Umbilical cord (tissue), 2 donors: Measurements from ENCODE around the gene CABP2. TPM values are rescaled to one million over a fixed set of nuclear protein-coding genes. Genes with fewer than 3 reads are reported as not detected.
"Not testable (repeated sequence)": the region's sequence is repeated elsewhere in the genome, so short reads cannot be mapped to it uniquely, and the experiment has no call there.

Experiments used
- DNase-seq: peaks from one replicate; pipeline ENCODE4 v3.0.0-alpha.2; 2015; ENCODE audit warnings: low spot score
- total RNA-seq: library from RNA; depleted of rRNA; stranded (reverse); fragments of >200 nt; gene quantifications from one replicate; pipeline ENCODE4 v1.2.3, GENCODE V29; 2014; ENCODE audit warnings: low replicate concordance; ENCODE audit not compliant: insufficient read depth

Gene CABP2
- total RNA-seq, 1 donor from 2014 or later = not detected

- DNase-seq = not testable (repeated sequence)
These were observed 45.7 kb downstream of the CABP2 start for GRCh38 chr11:67477344-67478050.

GRCh38 chr11:67476692-67477091, 46.6 kb downstream of the CABP2 start:
- not testable (repeated sequence) for DNase-seq

- DNase-seq = no peak
These were observed 50.4 kb downstream of the CABP2 start for GRCh38 chr11:67472882-67473281.

DNA sequence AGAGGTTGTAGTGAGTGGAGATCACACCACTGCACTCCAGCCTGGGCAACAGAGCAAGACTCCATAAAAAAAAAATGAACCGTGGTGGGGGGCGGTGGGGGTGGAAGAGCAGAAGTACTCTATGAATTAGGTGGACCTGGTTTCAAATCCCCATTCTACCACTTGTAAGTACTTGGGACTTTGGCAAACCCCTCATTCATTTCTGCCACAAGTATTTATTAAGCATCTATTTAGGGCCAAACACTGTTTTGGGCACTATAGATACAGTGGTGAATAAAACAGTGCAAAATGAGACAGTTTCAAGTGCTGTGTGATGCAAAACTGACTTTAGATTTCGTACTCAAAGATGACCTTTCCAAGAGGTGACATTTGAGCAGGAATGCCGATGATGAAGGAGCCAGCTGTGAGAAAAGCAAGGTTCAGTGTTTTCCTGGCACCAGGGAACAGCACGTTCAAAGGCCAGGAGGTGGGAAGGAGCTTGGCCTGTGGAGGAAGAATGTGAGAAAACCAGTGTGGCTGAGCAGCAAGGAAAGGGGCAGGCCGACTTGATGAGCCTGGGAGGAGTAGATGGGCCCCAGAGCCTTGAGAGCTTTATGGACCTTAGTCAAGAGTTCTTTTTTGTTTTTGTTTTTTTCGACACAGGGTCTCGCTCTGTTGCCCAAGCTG, 52.8 kb downstream of the CABP2 start:
- DNase-seq = no peak

DNA sequence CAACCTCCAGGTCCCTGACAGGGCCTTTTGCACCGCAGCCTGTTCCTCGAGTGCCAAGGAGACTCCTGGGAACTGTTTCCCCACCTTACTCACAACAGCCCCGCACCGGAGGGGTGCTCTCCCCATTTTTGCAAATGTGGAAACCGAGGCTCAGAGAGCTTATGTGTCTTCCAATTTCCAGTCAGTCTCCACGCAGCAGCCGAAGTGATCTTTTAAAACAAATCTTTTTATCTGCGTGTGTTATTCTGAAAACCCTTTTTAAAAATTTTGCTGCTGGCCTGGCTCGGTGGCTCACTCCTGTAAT, 53.8 kb downstream of the CABP2 start:
- no peak for DNase-seq

Other genes with a start within 250 kb of the CABP2 start
- 31.1 TPM for gene ANKRD13D, start 234.1 kb downstream of the CABP2 start, total RNA-seq
- gene SSH3, start 219.9 kb downstream of the CABP2 start, total RNA-seq = 7.5 TPM
- 52.7 TPM for gene POLD4, start 169.9 kb downstream of the CABP2 start, total RNA-seq
- 11.1 TPM for gene CLCF1, start 149.8 kb downstream of the CABP2 start, total RNA-seq
- gene RAD9A, start 131.5 kb downstream of the CABP2 start, total RNA-seq = 9.4 TPM
- gene PPP1CA, start 121.6 kb downstream of the CABP2 start, total RNA-seq = 50.1 TPM
- gene TBC1D10C, start 119.4 kb downstream of the CABP2 start, total RNA-seq = 0.72 TPM
- gene CARNS1, start 107.8 kb downstream of the CABP2 start, total RNA-seq = 1.2 TPM
- gene RPS6KB2, start 95.0 kb downstream of the CABP2 start, total RNA-seq = 33.0 TPM
- 9.9 TPM for gene PTPRCAP, start 85.8 kb downstream of the CABP2 start, total RNA-seq
- gene CORO1B, start 80.0 kb downstream of the CABP2 start, total RNA-seq = 35.2 TPM
- not detected for gene GPR152, start 70.7 kb downstream of the CABP2 start, total RNA-seq
- gene CABP4, start 68.1 kb downstream of the CABP2 start, total RNA-seq = 0.96 TPM
- 10.6 TPM for gene TMEM134, start 54.2 kb downstream of the CABP2 start, total RNA-seq
- gene AIP, start 40.4 kb downstream of the CABP2 start, total RNA-seq = 78.0 TPM
- 28.6 TPM for gene PITPNM1, start 18.1 kb downstream of the CABP2 start, total RNA-seq
- gene CDK2AP2, start 15.3 kb downstream of the CABP2 start, total RNA-seq = 17.3 TPM
- 587 TPM for gene GSTP1, start 60.4 kb upstream of the CABP2 start, total RNA-seq
- gene NDUFV1, start 83.5 kb upstream of the CABP2 start, total RNA-seq = 111 TPM
- 2.2 TPM for gene NUDT8, start 106.5 kb upstream of the CABP2 start, total RNA-seq
- gene TBX10, start 116.3 kb upstream of the CABP2 start, total RNA-seq = not detected
- not detected for gene ACY3, start 127.3 kb upstream of the CABP2 start, total RNA-seq
- gene ALDH3B2, start 151.2 kb upstream of the CABP2 start, total RNA-seq = 0.48 TPM